HL-60 (cell line): ENCODE measurements around the gene MLN.

ENCODE experiments used
- DNase-seq, 2 experiments: peaks; one replicate each; pipeline ENCODE4 v3.0.0-alpha.2; 2010 to 2020; ENCODE audit warnings: low read depth in 1 of 2, low spot score in 1 of 2
- H3K27ac ChIP-seq: fragments of 250-450 bp; sonication (Bioruptor Pico); replicated peaks from 2 replicates; pipeline ENCODE4 v1.5.1; 2020; ENCODE audit warnings: mild to moderate bottlenecking, moderate library complexity
- H3K27me3 ChIP-seq: fragments of 250-450 bp; sonication (Bioruptor Pico); 2 replicates; pipeline ENCODE4 v1.5.1; 2021; ENCODE audit warnings: mild to moderate bottlenecking, moderate library complexity; ENCODE audit not compliant: insufficient read depth, poor library complexity, severe bottlenecking
- H3K4me3 ChIP-seq: replicated peaks from 2 replicates; pipeline ENCODE4 v1.5.1; 2011; ENCODE audit warnings: mild to moderate bottlenecking, control low read depth, low read length; ENCODE audit not compliant: insufficient read depth
- GABPA ChIP-seq: IDR thresholded peaks from 2 replicates; pipeline ENCODE4 v1.6.1; 2012; ENCODE audit warnings: low read depth
- POLR2AphosphoS5 ChIP-seq: IDR thresholded peaks from 2 replicates; pipeline ENCODE4 v1.6.1; 2012; ENCODE audit warnings: low read depth
- REST ChIP-seq: IDR thresholded peaks from 2 replicates; pipeline ENCODE4 v1.6.1; 2012; ENCODE audit warnings: low read depth; ENCODE audit not compliant: insufficient replicate concordance
- SPI1 ChIP-seq: IDR thresholded peaks from 2 replicates; pipeline ENCODE4 v1.6.1; 2012; ENCODE audit warnings: low read depth, mild to moderate bottlenecking, borderline replicate concordance
- TF ChIP-seq, protein P1 (sequence below): IDR thresholded peaks from one replicate; pipeline ENCODE4 v1.5.1; 2011; ENCODE audit warnings: low read length, control low read depth, inconsistent platforms; ENCODE audit not compliant: insufficient read depth

Gene MLN

DNA sequence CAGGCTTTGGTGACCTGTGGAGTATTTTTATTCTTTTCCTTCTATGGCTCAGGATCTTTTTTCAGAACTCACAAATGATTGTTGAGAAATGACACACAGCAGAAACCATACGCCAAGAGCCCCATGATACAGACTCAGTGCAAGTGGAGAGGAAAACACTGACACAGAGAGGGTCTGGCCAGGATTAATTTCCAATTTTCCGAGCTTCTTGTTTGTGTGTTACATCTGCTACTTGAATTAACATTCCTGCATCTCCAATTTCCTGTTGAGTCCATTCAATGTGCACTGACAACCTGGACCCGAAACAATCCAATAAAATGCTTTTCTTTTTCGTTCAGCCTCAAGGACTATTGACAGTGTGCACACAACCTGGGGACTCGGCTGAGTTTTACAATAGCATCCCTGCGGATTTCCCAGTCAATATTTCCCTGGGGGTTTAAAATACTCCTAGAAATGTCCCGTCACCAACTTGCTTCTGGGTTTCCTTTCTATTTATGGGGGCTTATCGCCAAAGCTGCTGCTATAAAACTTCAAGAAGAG, 4.9 kb upstream of the MLN start:
- H3K4me3 ChIP-seq: no peak overlapping the region
- DNase-seq: no peak
- no peak overlapping the region for H3K27ac ChIP-seq
- TF ChIP-seq REST: no peak
- TF ChIP-seq POLR2AphosphoS5: no peak
- TF ChIP-seq GABPA: no peak
- TF ChIP-seq, protein P1, sequence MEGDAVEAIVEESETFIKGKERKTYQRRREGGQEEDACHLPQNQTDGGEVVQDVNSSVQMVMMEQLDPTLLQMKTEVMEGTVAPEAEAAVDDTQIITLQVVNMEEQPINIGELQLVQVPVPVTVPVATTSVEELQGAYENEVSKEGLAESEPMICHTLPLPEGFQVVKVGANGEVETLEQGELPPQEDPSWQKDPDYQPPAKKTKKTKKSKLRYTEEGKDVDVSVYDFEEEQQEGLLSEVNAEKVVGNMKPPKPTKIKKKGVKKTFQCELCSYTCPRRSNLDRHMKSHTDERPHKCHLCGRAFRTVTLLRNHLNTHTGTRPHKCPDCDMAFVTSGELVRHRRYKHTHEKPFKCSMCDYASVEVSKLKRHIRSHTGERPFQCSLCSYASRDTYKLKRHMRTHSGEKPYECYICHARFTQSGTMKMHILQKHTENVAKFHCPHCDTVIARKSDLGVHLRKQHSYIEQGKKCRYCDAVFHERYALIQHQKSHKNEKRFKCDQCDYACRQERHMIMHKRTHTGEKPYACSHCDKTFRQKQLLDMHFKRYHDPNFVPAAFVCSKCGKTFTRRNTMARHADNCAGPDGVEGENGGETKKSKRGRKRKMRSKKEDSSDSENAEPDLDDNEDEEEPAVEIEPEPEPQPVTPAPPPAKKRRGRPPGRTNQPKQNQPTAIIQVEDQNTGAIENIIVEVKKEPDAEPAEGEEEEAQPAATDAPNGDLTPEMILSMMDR: no peak
- no peak for TF ChIP-seq SPI1
- peaks cover 17% of the 10 kb centered on the region for H3K27me3 ChIP-seq

- H3K27me3 ChIP-seq: peaks cover 17% of the 10 kb centered on the region
- no peak for DNase-seq
These were observed 3.8 kb upstream of the MLN start for GRCh38 chr6:33807606-33808005.

DNA sequence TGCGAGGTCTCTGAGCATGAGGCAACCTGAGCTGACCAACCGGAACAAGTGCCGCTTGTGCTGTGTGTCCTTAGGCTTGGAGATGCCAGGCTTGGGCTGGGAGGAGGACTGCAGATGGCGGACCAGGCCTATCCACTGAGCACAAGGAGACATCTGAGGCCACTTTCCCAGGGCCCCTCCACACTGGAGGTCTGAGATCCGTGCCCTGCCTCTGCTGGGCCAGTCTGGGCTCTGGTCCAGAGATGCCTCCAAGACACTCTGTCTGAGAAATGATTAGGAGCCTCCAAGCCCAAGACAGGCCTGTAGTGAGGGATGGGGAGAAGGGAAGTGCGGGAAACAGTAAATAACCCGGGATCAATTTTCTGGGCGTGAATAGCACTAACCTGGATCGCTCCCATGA, 3.0 kb upstream of the MLN start:
- TF ChIP-seq POLR2AphosphoS5 (no peak), GABPA (no peak)
- TF ChIP-seq, protein P1: no peak
- Histone ChIP-seq H3K27ac (no peak overlapping the region), H3K4me3 (no peak overlapping the region), H3K27me3 (peaks cover 17% of the 10 kb centered on the region)
- DNase-seq: no peak

More at GRCh38 chr6:33807606-33808005, 3.8 kb upstream of the MLN start:
- Histone ChIP-seq H3K27ac (no peak overlapping the region), H3K4me3 (no peak overlapping the region)
- TF ChIP-seq, protein P1: no peak
- TF ChIP-seq SPI1 (no peak), REST (no peak), GABPA (no peak), POLR2AphosphoS5 (no peak)
